ENCODE results near the gene RALGAPB.

- no peak for TF ChIP-seq CTCF (IDR thresholded peaks at IDR 0.05)
- TF ChIP-seq POLR2A (IDR thresholded peaks at IDR 0.05), result no peak
Observed at GRCh38 chr20:38590676-38591473, 118.2 kb downstream of the RALGAPB start.

Data from breast epithelium (tissue), 3 donors.